Parathyroid adenoma (tissue), 2 donors: ENCODE results near the gene MCU.
"Not testable (repeated sequence)": the region's sequence is repeated elsewhere in the genome, so short reads cannot be mapped to it uniquely, and the experiment has no call there.

ENCODE experiments used
- H2AFZ ChIP-seq: fragments of 300-600 bp; sonication (generic); one replicate; pipeline ENCODE4 v1.7.0; 2017; ENCODE audit warnings: antibody characterized with exemption, mild to moderate bottlenecking
- H3K27ac ChIP-seq: fragments of 300-600 bp; sonication (generic); one replicate; pipeline ENCODE4 v1.7.0; 2017
- H3K27me3 ChIP-seq: fragments of 300-600 bp; sonication (generic); one replicate; pipeline ENCODE4 v1.7.0; 2017; ENCODE audit warnings: low read length; ENCODE audit not compliant: control insufficient read depth, insufficient read depth
- H3K36me3 ChIP-seq: fragments of 300-600 bp; sonication (generic); one replicate; pipeline ENCODE4 v1.7.0; 2017; ENCODE audit warnings: low read length; ENCODE audit not compliant: control insufficient read depth, insufficient read depth
- H3K4me1 ChIP-seq: fragments of 300-600 bp; sonication (generic); one replicate; pipeline ENCODE4 v1.7.0; 2017; ENCODE audit warnings: control low read depth
- H3K4me2 ChIP-seq: fragments of 300-600 bp; sonication (generic); one replicate; pipeline ENCODE4 v1.7.0; 2017; ENCODE audit warnings: low read length
- H3K4me3 ChIP-seq: fragments of 300-600 bp; sonication (generic); one replicate; pipeline ENCODE4 v1.7.0; 2017; ENCODE audit warnings: low read depth, low read length
- H3K79me2 ChIP-seq: fragments of 300-600 bp; sonication (generic); one replicate; pipeline ENCODE4 v1.7.0; 2017; ENCODE audit warnings: control low read depth
- H3K9ac ChIP-seq: fragments of 300-600 bp; sonication (generic); one replicate; pipeline ENCODE4 v1.7.0; 2017; ENCODE audit warnings: mild to moderate bottlenecking
- H3K9me3 ChIP-seq: fragments of 300-600 bp; sonication (generic); one replicate; pipeline ENCODE4 v1.7.0; 2017; ENCODE audit warnings: low read length; ENCODE audit not compliant: control insufficient read depth
- CTCF ChIP-seq: fragments of 300-600 bp; sonication (generic); IDR thresholded peaks from one replicate; pipeline ENCODE4 v1.7.0; 2017; ENCODE audit warnings: antibody characterized with exemption, mild to moderate bottlenecking
- donor health status: primary hyperparathyroidism.

Gene MCU

DNA sequence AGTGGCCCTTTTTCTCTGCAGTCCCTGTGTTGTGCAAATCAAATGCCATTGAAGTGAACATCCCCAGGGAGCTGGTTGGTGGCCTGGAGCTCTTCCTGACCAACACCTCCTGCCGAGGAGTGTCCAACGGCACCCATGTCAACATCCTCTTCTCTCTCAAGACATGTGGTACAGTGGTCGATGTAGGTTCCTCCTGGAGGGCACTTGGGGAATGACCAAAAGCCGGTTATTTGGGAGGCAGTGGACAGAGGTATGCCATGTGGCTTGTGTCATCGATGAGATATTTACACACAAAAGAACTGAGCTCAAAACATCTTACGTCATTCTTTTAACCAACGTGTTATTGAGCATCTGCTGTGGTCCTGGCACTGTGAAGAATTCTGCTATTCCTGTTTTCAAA lies 221.3 kb downstream of the MCU start:
- Histone ChIP-seq H3K4me2 (no peak overlapping the region), H3K9me3 (no peaks in the 10 kb centered on the region), H3K4me1 (no peaks in the 10 kb centered on the region), H2AFZ (no peak overlapping the region), H3K9ac (no peak overlapping the region), H3K4me3 (no peak overlapping the region), H3K27me3 (no peaks in the 10 kb centered on the region), H3K36me3 (no peaks in the 10 kb centered on the region), H3K79me2 (no peaks in the 10 kb centered on the region), H3K27ac (no peak overlapping the region)
- TF ChIP-seq CTCF = no peak

GRCh38 chr10:72917201-72917600 lies 225.3 kb downstream of the MCU start:
- not testable (repeated sequence) for H3K36me3 ChIP-seq, H3K4me3 ChIP-seq, H2AFZ ChIP-seq, H3K9me3 ChIP-seq, H3K9ac ChIP-seq, H3K79me2 ChIP-seq, H3K27ac ChIP-seq, H3K4me2 ChIP-seq, H3K27me3 ChIP-seq, H3K4me1 ChIP-seq

DNA sequence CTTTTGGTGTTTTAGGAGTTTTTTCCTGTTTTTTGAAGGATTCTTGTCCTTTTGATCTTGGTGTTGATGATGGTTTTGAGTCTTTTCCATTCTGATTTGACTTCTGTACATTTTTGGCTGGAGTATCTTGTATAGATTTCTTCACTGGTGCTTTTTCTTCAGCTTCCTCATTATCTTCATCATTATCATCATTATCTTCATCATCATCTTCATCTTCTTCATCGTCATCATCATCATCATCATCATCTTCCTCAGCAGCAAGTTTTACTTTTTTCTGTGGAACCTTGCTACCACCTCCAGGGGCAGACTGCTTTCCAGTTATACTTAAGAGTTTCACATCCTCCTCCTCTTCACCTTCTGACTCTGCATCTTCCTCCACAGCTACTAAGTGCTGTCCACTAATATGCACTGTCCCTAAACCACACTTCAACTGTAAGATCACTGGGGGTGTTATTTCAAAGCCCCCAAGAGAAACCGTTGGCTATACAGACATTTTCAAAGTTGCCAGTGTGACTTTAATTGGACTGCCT lies 225.9 kb downstream of the MCU start:
- not testable (repeated sequence) for H3K4me2 ChIP-seq

GRCh38 chr10:72918352-72918751 lies 226.4 kb downstream of the MCU start:
- Histone ChIP-seq H3K79me2 (no peaks in the 10 kb centered on the region), H3K27ac (no peak overlapping the region), H3K9me3 (no peaks in the 10 kb centered on the region), H3K27me3 (no peaks in the 10 kb centered on the region), H3K36me3 (no peaks in the 10 kb centered on the region), H3K4me1 (no peaks in the 10 kb centered on the region), H3K4me2 (no peak overlapping the region), H2AFZ (no peak overlapping the region), H3K9ac (no peak overlapping the region), H3K4me3 (no peak overlapping the region)
- no peak for TF ChIP-seq CTCF

More for the DNA sequence above, 225.9 kb downstream of the MCU start:
- not testable (repeated sequence) for H3K9ac ChIP-seq, H3K79me2 ChIP-seq, H3K4me3 ChIP-seq, H3K36me3 ChIP-seq, H2AFZ ChIP-seq, H3K4me1 ChIP-seq, H3K27ac ChIP-seq, H3K27me3 ChIP-seq, H3K9me3 ChIP-seq

DNA sequence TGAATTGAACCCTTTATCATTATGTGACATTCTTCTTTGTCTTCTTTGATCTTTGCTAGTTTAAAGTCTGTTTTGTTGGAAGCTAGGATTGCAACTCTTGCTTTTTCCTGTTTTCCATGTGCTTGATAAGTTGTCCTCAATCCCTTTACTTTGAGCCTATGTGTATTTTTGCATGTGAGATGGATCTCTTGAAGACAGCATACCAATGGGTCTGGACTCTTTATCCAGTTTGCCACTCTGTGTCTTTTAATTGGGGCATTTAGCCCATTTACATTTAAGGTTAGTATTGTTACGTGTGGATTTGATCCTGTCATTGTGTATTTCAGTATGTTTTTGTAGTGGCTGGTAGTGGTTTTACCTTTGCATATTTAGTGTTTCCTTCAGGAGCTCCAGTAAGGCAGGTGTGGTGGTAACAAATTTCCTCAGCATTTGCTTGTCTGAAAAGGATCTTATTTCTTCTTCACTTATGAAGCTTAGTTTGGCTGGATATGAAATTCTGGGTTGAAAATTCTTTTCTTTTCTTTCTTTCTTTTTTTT lies 229.3 kb downstream of the MCU start:
- H3K9ac ChIP-seq, H3K4me1 ChIP-seq, H3K27me3 ChIP-seq, H2AFZ ChIP-seq, H3K79me2 ChIP-seq, H3K4me2 ChIP-seq, H3K36me3 ChIP-seq, H3K27ac ChIP-seq, H3K9me3 ChIP-seq, H3K4me3 ChIP-seq: not testable (repeated sequence)

GRCh38 chr10:72924351-72924750 lies 232.4 kb downstream of the MCU start:
- no peak overlapping the region for H2AFZ ChIP-seq

More at GRCh38 chr10:72924351-72924750, 232.4 kb downstream of the MCU start:
- Histone ChIP-seq H3K27ac (no peak overlapping the region), H3K4me3 (no peak overlapping the region), H3K9ac (no peak overlapping the region), H3K4me1 (no peaks in the 10 kb centered on the region), H3K36me3 (no peaks in the 10 kb centered on the region), H3K4me2 (no peak overlapping the region), H3K9me3 (no peaks in the 10 kb centered on the region), H3K27me3 (no peaks in the 10 kb centered on the region), H3K79me2 (no peaks in the 10 kb centered on the region)
- no peak for TF ChIP-seq CTCF
